ENCODE results near the gene POU2F1. TPM values are rescaled to one million over a fixed set of nuclear protein-coding genes. Genes with fewer than 3 reads are reported as not detected.

Gene POU2F1
- total RNA-seq, 1 experiment from 2014 or later: 24.5 TPM

DNA sequence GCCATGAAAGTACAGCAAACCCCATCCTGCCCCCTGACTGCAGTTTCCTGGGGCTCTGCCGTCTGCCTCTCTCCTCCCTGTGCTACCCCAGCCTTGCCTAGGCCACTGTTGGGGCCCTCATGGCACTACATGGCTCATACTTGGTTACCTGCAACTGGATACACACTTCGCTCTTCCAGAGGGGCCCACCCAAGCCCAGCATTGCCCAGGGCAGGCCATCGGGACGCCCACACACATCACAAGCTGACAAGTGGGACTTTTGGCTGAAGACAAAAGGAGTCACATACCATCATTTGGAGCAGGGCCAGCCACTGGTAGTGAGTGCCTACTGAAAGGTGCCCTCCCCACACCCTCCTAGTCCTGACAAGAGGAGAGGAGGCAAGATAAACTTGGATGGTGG, 214.8 kb downstream of the POU2F1 start:
- intact Hi-C loops (cut with micrococcal nuclease): no loop called here

DNA sequence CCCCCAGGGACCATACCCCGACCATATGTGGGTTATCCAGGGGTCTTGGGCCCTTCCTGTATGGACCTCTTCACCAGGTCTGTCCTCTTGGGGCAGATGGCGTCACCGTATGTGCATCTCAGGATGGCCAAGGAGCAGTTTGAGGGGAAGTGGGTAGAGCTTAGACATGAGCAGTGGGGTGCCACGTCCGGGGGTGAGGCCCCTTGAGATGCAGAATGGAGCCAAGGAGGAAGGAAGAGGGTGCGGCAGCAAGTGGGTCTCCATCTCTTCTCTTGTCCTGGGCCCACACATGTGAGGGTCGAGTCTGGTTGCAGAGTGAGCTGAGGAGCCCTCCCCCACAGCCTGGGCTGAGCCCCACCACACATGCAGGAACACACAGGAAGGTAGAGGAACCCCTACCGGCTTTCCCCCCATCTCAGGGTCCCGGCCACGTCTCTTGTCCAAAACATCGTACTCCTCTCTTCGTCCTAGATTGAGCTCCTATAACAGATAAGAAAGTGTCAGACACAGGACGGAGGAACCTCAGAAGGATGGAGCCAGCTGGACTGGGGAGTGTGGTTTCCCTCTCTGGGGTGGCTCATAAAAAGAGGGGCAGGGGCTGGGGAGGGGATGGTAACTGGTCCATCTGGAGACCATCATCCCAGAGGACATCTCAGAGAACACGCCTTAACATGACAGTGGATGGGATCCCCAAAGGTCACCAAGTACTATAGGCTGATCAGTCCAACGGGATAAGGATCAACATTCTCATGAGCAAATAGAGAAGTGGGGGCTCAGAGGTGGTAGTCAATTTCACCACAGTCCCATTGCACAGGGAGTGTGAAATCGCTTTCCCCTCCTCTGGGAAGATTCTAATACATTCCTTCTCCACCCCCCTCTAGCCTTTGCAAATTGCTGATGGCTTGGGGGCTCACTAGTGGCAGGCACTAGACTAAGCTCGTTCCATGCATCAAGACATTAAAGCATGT, 217.8 kb downstream of the POU2F1 start:
- intact Hi-C loops (cut with micrococcal nuclease): no loop called here

More for the DNA sequence above, 214.8 kb downstream of the POU2F1 start:
- H3K79me2 ChIP-seq (ENCODE audit: insufficient read depth, low read length): no peaks in the 10 kb centered on the region
- H3K4me2 ChIP-seq (ENCODE audit: low read length): no peak overlapping the region
- ChIA-PET POLR2A (no interaction called here), CTCF (no interaction called here), RAD21 (ENCODE audit: low non-redundant PET in 1 of 2, low total read pairs in 2 of 2, uncharacterized antibody in 2 of 2, unreplicated experiment in 2 of 2) (no interaction called here)
- no TSS peak for BruUV-seq (replicated peaks)
- H4K20me1 ChIP-seq (ENCODE audit: insufficient read depth): no peaks in the 10 kb centered on the region
- H3K9me3 ChIP-seq (ENCODE audit: control insufficient read depth in 1 of 2, insufficient read depth in 1 of 2, low read depth in 1 of 2, low read length in 2 of 2): no peaks in the 10 kb centered on the region
- TF ChIP-seq TCF7L2 (IDR thresholded peaks at IDR 0.05; ENCODE audit: borderline replicate concordance, extremely low read depth, insufficient read depth, insufficient read length): no peak
- no peak for TF ChIP-seq SRF (IDR thresholded peaks at IDR 0.05; ENCODE audit: low read depth)
- TF ChIP-seq CEBPB (IDR thresholded peaks at IDR 0.05; ENCODE audit: low read depth): no peak
- TF ChIP-seq ZFX (IDR thresholded peaks at IDR 0.05): no peak
- H2AFZ ChIP-seq (ENCODE audit: low read depth, low read length, poor library complexity, severe bottlenecking): no peak overlapping the region
- ATAC-seq (no peak), DNase-seq (ENCODE audit: low read depth, low spot score) (no peak)
- H3K27me3 ChIP-seq (ENCODE audit: insufficient read depth, low read length): no peaks in the 10 kb centered on the region
- H3K36me3 ChIP-seq (ENCODE audit: control insufficient read depth in 1 of 2, insufficient read depth in 2 of 2, low read length in 2 of 2): no peaks in the 10 kb centered on the region
- no peak overlapping the region for H3K4me3 ChIP-seq (replicated peaks in 1 of 2; ENCODE audit: low read depth in 1 of 2, low read length in 2 of 2)
- no peak overlapping the region for H3K27ac ChIP-seq (ENCODE audit: low read depth, low read length)
- H3K9ac ChIP-seq (ENCODE audit: low read length): no peak overlapping the region
- no peaks in the 10 kb centered on the region for H3K4me1 ChIP-seq (ENCODE audit: control insufficient read depth in 1 of 2, insufficient read depth in 2 of 2, low read length in 2 of 2)
- H3K9me2 ChIP-seq (ENCODE audit: insufficient read depth): no peaks in the 10 kb centered on the region

More for the DNA sequence above, 217.8 kb downstream of the POU2F1 start:
- Histone ChIP-seq H3K36me3 (ENCODE audit: control insufficient read depth in 1 of 2, insufficient read depth in 2 of 2, low read length in 2 of 2) (no peaks in the 10 kb centered on the region), H3K9me3 (ENCODE audit: control insufficient read depth in 1 of 2, insufficient read depth in 1 of 2, low read depth in 1 of 2, low read length in 2 of 2) (no peaks in the 10 kb centered on the region), H3K27ac (ENCODE audit: low read depth, low read length) (no peak overlapping the region), H2AFZ (ENCODE audit: low read depth, low read length, poor library complexity, severe bottlenecking) (no peak overlapping the region), H3K4me3 (replicated peaks in 1 of 2; ENCODE audit: low read depth in 1 of 2, low read length in 2 of 2) (no peak overlapping the region), H3K79me2 (ENCODE audit: insufficient read depth, low read length) (no peaks in the 10 kb centered on the region), H3K4me2 (ENCODE audit: low read length) (no peak overlapping the region), H3K9ac (ENCODE audit: low read length) (no peak overlapping the region), H3K27me3 (ENCODE audit: insufficient read depth, low read length) (no peaks in the 10 kb centered on the region), H4K20me1 (ENCODE audit: insufficient read depth) (no peaks in the 10 kb centered on the region), H3K9me2 (ENCODE audit: insufficient read depth) (no peaks in the 10 kb centered on the region), H3K4me1 (ENCODE audit: control insufficient read depth in 1 of 2, insufficient read depth in 2 of 2, low read length in 2 of 2) (peaks cover 0 to 13% of the 10 kb centered on the region in 2 experiments; a peak in 3 of 4 replicates)
- POLR2A ChIA-PET: no interaction called here
- RAD21 ChIA-PET (ENCODE audit: low non-redundant PET in 1 of 2, low total read pairs in 2 of 2, uncharacterized antibody in 2 of 2, unreplicated experiment in 2 of 2): no interaction called here
- BruUV-seq (replicated peaks): no TSS peak
- no peak for ATAC-seq
- no peak for DNase-seq (ENCODE audit: low read depth, low spot score)
- CTCF ChIA-PET: no interaction called here
- TF ChIP-seq FOSL1 (IDR thresholded peaks at IDR 0.05; ENCODE audit: low read depth) (no peak), EZH2phosphoT487 (IDR thresholded peaks at IDR 0.05; ENCODE audit: borderline replicate concordance) (no peak), RAD21 (IDR thresholded peaks at IDR 0.05; ENCODE audit: low read depth) (no peak)
- TF ChIP-seq, protein P1, sequence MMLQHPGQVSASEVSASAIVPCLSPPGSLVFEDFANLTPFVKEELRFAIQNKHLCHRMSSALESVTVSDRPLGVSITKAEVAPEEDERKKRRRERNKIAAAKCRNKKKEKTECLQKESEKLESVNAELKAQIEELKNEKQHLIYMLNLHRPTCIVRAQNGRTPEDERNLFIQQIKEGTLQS (IDR thresholded peaks at IDR 0.05): no peak
- TF ChIP-seq, protein P2, sequence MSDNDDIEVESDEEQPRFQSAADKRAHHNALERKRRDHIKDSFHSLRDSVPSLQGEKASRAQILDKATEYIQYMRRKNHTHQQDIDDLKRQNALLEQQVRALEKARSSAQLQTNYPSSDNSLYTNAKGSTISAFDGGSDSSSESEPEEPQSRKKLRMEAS (IDR thresholded peaks at IDR 0.05): no peak
- TF ChIP-seq, protein P3, sequence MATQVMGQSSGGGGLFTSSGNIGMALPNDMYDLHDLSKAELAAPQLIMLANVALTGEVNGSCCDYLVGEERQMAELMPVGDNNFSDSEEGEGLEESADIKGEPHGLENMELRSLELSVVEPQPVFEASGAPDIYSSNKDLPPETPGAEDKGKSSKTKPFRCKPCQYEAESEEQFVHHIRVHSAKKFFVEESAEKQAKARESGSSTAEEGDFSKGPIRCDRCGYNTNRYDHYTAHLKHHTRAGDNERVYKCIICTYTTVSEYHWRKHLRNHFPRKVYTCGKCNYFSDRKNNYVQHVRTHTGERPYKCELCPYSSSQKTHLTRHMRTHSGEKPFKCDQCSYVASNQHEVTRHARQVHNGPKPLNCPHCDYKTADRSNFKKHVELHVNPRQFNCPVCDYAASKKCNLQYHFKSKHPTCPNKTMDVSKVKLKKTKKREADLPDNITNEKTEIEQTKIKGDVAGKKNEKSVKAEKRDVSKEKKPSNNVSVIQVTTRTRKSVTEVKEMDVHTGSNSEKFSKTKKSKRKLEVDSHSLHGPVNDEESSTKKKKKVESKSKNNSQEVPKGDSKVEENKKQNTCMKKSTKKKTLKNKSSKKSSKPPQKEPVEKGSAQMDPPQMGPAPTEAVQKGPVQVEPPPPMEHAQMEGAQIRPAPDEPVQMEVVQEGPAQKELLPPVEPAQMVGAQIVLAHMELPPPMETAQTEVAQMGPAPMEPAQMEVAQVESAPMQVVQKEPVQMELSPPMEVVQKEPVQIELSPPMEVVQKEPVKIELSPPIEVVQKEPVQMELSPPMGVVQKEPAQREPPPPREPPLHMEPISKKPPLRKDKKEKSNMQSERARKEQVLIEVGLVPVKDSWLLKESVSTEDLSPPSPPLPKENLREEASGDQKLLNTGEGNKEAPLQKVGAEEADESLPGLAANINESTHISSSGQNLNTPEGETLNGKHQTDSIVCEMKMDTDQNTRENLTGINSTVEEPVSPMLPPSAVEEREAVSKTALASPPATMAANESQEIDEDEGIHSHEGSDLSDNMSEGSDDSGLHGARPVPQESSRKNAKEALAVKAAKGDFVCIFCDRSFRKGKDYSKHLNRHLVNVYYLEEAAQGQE (IDR thresholded peaks at IDR 0.05; ENCODE audit: low read depth): no peak
- TF ChIP-seq, protein P4, sequence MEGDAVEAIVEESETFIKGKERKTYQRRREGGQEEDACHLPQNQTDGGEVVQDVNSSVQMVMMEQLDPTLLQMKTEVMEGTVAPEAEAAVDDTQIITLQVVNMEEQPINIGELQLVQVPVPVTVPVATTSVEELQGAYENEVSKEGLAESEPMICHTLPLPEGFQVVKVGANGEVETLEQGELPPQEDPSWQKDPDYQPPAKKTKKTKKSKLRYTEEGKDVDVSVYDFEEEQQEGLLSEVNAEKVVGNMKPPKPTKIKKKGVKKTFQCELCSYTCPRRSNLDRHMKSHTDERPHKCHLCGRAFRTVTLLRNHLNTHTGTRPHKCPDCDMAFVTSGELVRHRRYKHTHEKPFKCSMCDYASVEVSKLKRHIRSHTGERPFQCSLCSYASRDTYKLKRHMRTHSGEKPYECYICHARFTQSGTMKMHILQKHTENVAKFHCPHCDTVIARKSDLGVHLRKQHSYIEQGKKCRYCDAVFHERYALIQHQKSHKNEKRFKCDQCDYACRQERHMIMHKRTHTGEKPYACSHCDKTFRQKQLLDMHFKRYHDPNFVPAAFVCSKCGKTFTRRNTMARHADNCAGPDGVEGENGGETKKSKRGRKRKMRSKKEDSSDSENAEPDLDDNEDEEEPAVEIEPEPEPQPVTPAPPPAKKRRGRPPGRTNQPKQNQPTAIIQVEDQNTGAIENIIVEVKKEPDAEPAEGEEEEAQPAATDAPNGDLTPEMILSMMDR (IDR thresholded peaks at IDR 0.05 in 2 of 3, conservative IDR thresholded peaks at IDR 0.05 in 1 of 3; ENCODE audit: borderline replicate concordance in 1 of 3, insufficient read depth in 1 of 3, low read depth in 2 of 3, low read length in 2 of 3): no peak

All from HCT116 (cell line).